ENCODE measurements around the gene SPTB.

- no peak for TF ChIP-seq CTCF (IDR thresholded peaks at IDR 0.05; ENCODE audit: low read depth, low read length)
- TF ChIP-seq EZH2phosphoT487 (IDR thresholded peaks at IDR 0.05; ENCODE audit: low read depth): no peak
Observed at GRCh38 chr14:64723691-64724577, 155.8 kb downstream of the SPTB start.
